GM04503 (cell line): ENCODE results near the gene SSBP3.

Experiments
- DNase-seq: peaks from one replicate; pipeline ENCODE4 v3.0.0-alpha.2; 2012; ENCODE audit warnings: low read depth

Gene SSBP3

GRCh38 chr1:54305906-54306514 lies 100.2 kb downstream of the SSBP3 start:
- DNase-seq, result no peak

GRCh38 chr1:54304518-54304917 lies 101.7 kb downstream of the SSBP3 start:
- no peak for DNase-seq

- no peak for DNase-seq
Observed at GRCh38 chr1:54302951-54303843, 103.0 kb downstream of the SSBP3 start.

GRCh38 chr1:54302549-54302948 lies 103.6 kb downstream of the SSBP3 start:
- DNase-seq, result no peak

GRCh38 chr1:54301497-54301896 lies 104.7 kb downstream of the SSBP3 start:
- DNase-seq, result no peak

- no peak for DNase-seq
Observed at GRCh38 chr1:54300401-54300800, 105.8 kb downstream of the SSBP3 start.

- no peak for DNase-seq
Observed at GRCh38 chr1:54299037-54299436, 107.2 kb downstream of the SSBP3 start.

- DNase-seq, result no peak
Observed at GRCh38 chr1:54298284-54299033, 107.7 kb downstream of the SSBP3 start.

GRCh38 chr1:54297596-54298283 lies 108.5 kb downstream of the SSBP3 start:
- DNase-seq, result no peak

- no peak for DNase-seq
Observed at GRCh38 chr1:54296666-54297065, 109.5 kb downstream of the SSBP3 start.

- DNase-seq, result no peak
Observed at GRCh38 chr1:54294887-54295286, 111.3 kb downstream of the SSBP3 start.

- DNase-seq, result no peak
Observed at GRCh38 chr1:54292002-54292911, 113.9 kb downstream of the SSBP3 start.

- no peak for DNase-seq
Observed at GRCh38 chr1:54291276-54292001, 114.8 kb downstream of the SSBP3 start.

GRCh38 chr1:54290506-54291184 lies 115.5 kb downstream of the SSBP3 start:
- no peak for DNase-seq

GRCh38 chr1:54289712-54290233 lies 116.4 kb downstream of the SSBP3 start:
- DNase-seq, result no peak

GRCh38 chr1:54287801-54288211 lies 118.4 kb downstream of the SSBP3 start:
- DNase-seq, result peak; percentile 31

GRCh38 chr1:54287176-54287650 lies 119.0 kb downstream of the SSBP3 start:
- DNase-seq, result no peak

- no peak for DNase-seq
Observed at GRCh38 chr1:54285815-54286345, 120.3 kb downstream of the SSBP3 start.
